Peyer's patch (tissue), 4 donors: Measurements from ENCODE around the gene YEATS2. TPM values are rescaled to one million over a fixed set of nuclear protein-coding genes. Genes with fewer than 3 reads are reported as not detected.
"Not testable (repeated sequence)": the region's sequence is repeated elsewhere in the genome, so short reads cannot be mapped to it uniquely, and the experiment has no call there.

Experiments
- DNase-seq, 3 donors: peaks; one replicate each; pipeline ENCODE4 v3.0.0-alpha.2; 2017 to 2019
- H3K27ac ChIP-seq, 4 donors: fragments of 200-600 bp; sonication (generic); one replicate each; pipeline ENCODE4 v1.5.1; 2016 to 2019
- H3K27me3 ChIP-seq, 2 donors: fragments of 200-600 bp; sonication (generic); one replicate each; pipeline ENCODE4 v1.5.1; 2019
- H3K36me3 ChIP-seq, 3 donors: fragments of 200-600 bp; sonication (generic); one replicate each; pipeline ENCODE4 v1.5.1; 2016 to 2019
- H3K4me1 ChIP-seq, 4 donors: fragments of 200-600 bp; sonication (generic); one replicate each; pipeline ENCODE4 v1.5.1; 2016 to 2019
- H3K4me3 ChIP-seq, 4 donors: fragments of 200-600 bp; sonication (generic); 1 replicate in 3 of 4; 2 replicates in 1 of 4; pipeline ENCODE4 v1.5.1; 2016 to 2019; ENCODE audit warnings: mild to moderate bottlenecking in 1 of 4
- H3K9me3 ChIP-seq, 4 donors: fragments of 200-600 bp; sonication (generic); one replicate each; pipeline ENCODE4 v1.5.1; 2016 to 2019; ENCODE audit warnings: mild to moderate bottlenecking in 1 of 4
- POLR2A ChIP-seq, 2 donors: fragments of 450-650 bp; IDR thresholded peaks; one replicate each; pipeline ENCODE4 v1.5.1; 2017; ENCODE audit warnings: antibody characterized with exemption in 2 of 2, mild to moderate bottlenecking in 2 of 2, moderate library complexity in 2 of 2
- total RNA-seq, 4 donors: library from RNA; depleted of rRNA; stranded (reverse); fragments of >200 nt; gene quantifications; one replicate each; pipeline ENCODE4 v1.1.0, GENCODE V29; 2016
- TF ChIP-seq, protein P1 (sequence below), 6 experiments: fragments of 450-650 bp in 4 of 6; fragments of 200-600 bp in 2 of 6; sonication (generic) in 1 of 6; IDR thresholded peaks; one replicate each; pipeline ENCODE4 v1.5.1; 2017 to 2019; ENCODE audit warnings: antibody characterized with exemption in 6 of 6, mild to moderate bottlenecking in 3 of 6, moderate library complexity in 1 of 6

The YEATS2 gene
- total RNA-seq, 4 donors from 2014 or later: 24.3 to 56.9 (median 27.7) TPM

DNA sequence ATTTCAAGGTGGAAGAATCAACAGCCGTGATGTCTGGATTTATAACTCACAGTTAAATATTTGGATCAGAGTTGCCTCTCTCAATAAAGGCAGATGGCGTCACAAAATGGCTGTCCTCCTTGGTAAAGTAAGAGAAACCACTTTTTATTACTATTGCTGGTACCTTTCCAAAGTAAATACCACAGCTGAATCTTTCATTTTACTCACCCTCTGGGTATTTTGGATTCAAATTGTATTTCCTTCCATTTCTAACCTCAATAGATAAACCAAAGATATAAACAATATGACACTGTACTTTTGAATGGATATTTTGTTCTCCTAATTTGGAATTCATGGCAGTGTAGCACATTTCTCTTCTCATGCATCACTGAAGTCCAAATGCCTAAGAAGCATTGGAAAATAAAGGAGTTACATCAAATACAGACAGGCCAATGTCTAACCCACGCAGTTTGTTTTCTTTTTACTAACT, 32.6 kb upstream of the YEATS2 start:
- Histone ChIP-seq H3K4me3 (no peak overlapping the region), H3K9me3 (no peaks in the 10 kb centered on the region), H3K27me3 (no peaks in the 10 kb centered on the region), H3K4me1 (no peaks in the 10 kb centered on the region), H3K27ac (no peak overlapping the region), H3K36me3 (peaks cover 0 to 73% (median 0%) of the 10 kb centered on the region in 3 donors)
- DNase-seq: no peak
- TF ChIP-seq, protein P1, sequence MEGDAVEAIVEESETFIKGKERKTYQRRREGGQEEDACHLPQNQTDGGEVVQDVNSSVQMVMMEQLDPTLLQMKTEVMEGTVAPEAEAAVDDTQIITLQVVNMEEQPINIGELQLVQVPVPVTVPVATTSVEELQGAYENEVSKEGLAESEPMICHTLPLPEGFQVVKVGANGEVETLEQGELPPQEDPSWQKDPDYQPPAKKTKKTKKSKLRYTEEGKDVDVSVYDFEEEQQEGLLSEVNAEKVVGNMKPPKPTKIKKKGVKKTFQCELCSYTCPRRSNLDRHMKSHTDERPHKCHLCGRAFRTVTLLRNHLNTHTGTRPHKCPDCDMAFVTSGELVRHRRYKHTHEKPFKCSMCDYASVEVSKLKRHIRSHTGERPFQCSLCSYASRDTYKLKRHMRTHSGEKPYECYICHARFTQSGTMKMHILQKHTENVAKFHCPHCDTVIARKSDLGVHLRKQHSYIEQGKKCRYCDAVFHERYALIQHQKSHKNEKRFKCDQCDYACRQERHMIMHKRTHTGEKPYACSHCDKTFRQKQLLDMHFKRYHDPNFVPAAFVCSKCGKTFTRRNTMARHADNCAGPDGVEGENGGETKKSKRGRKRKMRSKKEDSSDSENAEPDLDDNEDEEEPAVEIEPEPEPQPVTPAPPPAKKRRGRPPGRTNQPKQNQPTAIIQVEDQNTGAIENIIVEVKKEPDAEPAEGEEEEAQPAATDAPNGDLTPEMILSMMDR (IDR thresholded peaks at IDR 0.05): no peak
- no peak for TF ChIP-seq POLR2A (IDR thresholded peaks at IDR 0.05)

DNA sequence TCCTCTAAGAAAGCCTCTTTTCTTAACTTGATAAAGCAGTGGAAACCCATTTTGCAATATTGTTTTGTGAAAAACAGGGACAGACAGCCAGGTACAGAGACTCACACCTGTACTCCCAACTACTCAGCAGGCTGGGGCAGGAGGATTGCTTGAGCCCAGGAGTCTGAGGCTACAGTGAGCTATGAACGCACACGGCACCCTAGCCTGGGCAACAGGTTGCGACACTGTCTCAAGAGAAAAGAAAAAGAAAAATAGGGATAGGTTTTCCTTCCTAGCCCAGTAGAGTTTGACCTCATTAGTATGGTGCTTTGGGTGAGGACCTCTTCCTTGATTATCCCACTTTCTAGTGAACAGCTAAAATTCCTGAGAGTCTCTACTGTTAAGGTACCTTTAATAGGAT, 17.5 kb upstream of the YEATS2 start:
- Histone ChIP-seq H3K4me3 (no peak overlapping the region), H3K9me3 (no peaks in the 10 kb centered on the region), H3K27ac (no peak overlapping the region), H3K36me3 (peaks cover 0 to 51% (median 0%) of the 10 kb centered on the region in 3 donors), H3K27me3 (no peaks in the 10 kb centered on the region), H3K4me1 (no peaks in the 10 kb centered on the region)
- no peak for DNase-seq
- no peak for TF ChIP-seq POLR2A (IDR thresholded peaks at IDR 0.05)
- TF ChIP-seq, protein P1 (IDR thresholded peaks at IDR 0.05): no peak

DNA sequence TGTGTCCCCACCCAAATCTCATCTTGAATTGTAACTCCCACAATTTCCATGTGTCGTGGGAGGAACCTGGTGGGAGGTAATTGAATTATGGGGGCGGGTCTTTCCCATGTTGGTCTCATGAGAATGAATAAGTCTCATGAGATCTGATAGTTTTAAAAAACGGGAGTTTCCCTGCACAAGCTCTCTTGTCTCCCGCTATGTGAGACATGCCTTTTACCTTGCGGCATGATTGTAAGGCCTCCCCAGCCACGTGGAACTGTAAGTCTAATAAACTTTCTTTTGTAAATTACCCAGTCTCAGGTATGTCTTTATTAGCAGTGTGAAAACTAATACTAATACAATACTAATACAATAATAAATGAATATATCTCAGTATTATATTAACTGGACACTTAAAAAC, 9.9 kb upstream of the YEATS2 start:
- H3K9me3 ChIP-seq: no peaks in the 10 kb centered on the region
- H3K4me1 ChIP-seq: no peaks in the 10 kb centered on the region
- H3K27me3 ChIP-seq: no peaks in the 10 kb centered on the region
- no peaks in the 10 kb centered on the region for H3K36me3 ChIP-seq
- no peak overlapping the region for H3K4me3 ChIP-seq
- no peak for DNase-seq
- no peak overlapping the region for H3K27ac ChIP-seq
- TF ChIP-seq, protein P1 (IDR thresholded peaks at IDR 0.05): no peak
- no peak for TF ChIP-seq POLR2A (IDR thresholded peaks at IDR 0.05)

DNA sequence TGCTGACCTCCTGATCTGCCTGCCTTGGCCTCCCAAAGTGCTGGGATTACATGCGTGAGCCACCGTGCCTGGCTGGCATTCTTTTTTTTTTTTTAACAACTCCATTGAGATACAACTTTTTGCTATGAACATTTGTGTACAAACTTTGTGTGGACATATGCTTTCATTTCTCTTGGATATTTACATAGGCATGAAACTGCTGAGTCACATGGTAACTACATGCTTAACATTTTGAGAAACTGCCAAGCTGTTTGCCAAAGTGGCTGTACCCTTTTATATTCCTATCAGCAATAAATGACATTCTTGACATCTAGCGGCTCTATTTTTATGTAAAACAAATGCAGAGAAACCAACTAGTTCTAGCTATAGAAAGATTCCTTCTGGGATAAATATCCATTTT, 8.7 kb upstream of the YEATS2 start:
- H3K27me3 ChIP-seq: no peaks in the 10 kb centered on the region
- DNase-seq: no peak
- TF ChIP-seq, protein P1 (IDR thresholded peaks at IDR 0.05): no peak
- no peak for TF ChIP-seq POLR2A (IDR thresholded peaks at IDR 0.05)

DNA sequence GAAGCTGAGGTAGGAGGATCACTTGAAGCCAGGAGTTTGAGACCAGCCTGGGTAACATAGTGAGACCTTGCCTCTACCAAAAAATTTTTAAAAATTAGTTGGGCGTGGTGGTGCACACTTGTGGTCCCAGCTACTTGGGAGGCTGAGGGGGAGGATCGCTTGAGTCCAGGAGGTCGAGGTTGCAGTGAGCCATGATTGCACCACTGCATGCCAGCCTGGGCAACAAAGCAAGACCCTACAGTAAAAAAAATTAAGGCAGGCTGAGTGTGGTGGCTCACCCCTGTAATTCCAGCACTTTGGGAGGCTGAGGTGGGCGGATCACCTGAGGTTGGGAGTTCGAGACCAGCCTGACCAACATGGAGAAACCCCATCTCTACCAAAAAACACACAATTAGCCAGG, 8.0 kb upstream of the YEATS2 start:
- H3K9me3 ChIP-seq, H3K27me3 ChIP-seq, H3K4me3 ChIP-seq, H3K4me1 ChIP-seq, DNase-seq, H3K36me3 ChIP-seq, H3K27ac ChIP-seq: not testable (repeated sequence)

More for the DNA sequence above, 8.7 kb upstream of the YEATS2 start:
- no peaks in the 10 kb centered on the region for H3K9me3 ChIP-seq
- H3K27ac ChIP-seq: no peak overlapping the region
- H3K36me3 ChIP-seq: no peaks in the 10 kb centered on the region
- no peak overlapping the region for H3K4me3 ChIP-seq
- H3K4me1 ChIP-seq: no peaks in the 10 kb centered on the region

DNA sequence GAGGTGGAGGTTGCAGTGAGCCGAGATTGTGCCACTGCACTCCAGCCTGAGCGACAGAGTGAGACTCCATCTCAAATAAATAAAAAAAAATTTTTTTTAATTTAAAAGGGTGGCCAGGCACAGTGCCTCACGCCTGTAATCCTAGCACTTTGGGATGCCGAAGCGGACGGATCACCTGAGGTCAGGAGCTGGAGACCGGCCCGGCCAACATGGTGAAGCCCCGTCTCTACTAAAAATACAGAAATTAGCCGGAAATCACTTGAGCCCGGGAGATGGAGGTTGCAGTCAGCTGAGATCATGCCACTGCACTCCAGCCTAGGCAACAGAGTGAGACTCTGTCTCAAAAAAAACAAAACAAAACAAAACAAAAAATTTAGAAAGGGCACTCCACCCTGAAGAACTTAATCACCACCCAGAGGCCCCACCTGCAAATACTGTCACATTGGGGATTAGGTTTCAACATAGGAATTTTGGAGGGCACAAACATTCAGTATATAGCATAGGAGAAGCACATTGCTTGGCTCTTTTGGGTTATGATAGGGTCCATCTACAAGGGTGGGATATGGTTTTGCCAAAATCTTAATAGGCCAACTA, 7.1 kb upstream of the YEATS2 start:
- Histone ChIP-seq H3K4me1 (no peaks in the 10 kb centered on the region), H3K9me3 (no peaks in the 10 kb centered on the region), H3K27me3 (no peaks in the 10 kb centered on the region), H3K27ac (no peak overlapping the region), H3K4me3 (no peak overlapping the region), H3K36me3 (no peaks in the 10 kb centered on the region)
- TF ChIP-seq POLR2A (IDR thresholded peaks at IDR 0.05): no peak
- TF ChIP-seq, protein P1 (IDR thresholded peaks at IDR 0.05): no peak
- DNase-seq: no peak
